ENCODE results near the gene MC2R. TPM values are rescaled to one million over a fixed set of nuclear protein-coding genes. Genes with fewer than 3 reads are reported as not detected.

Gene MC2R
- not detected in 2 replicates for total RNA-seq

GRCh38 chr18:13915391-13915790 is at the start of gene MC2R:
MC2R (minus strand) TSS chr18:13915536; CDS start chr18:13885518, 30,018 bp downstream.

Other genes starting within 250 kb of the MC2R start
- 21.8 and 30.8 TPM in 2 replicates for gene FAM210A, start 189.0 kb downstream of the MC2R start, total RNA-seq
- 35.7 and 37.4 TPM in 2 replicates for gene RNMT, start 188.9 kb downstream of the MC2R start, total RNA-seq
- gene MC5R, start 91.4 kb downstream of the MC2R start, total RNA-seq = not detected in 2 replicates
- 7.7 and 8.5 TPM in 2 replicates for gene ZNF519, start 216.9 kb upstream of the MC2R start, total RNA-seq